ENCODE measurements around the gene RCAN2.
"Not testable (repeated sequence)": the region's sequence is repeated elsewhere in the genome, so short reads cannot be mapped to it uniquely, and the experiment has no call there.

Gene RCAN2

GRCh38 chr6:46333481-46333880, 157.8 kb downstream of the RCAN2 start:
- DNase-seq (ENCODE audit: low read depth), result no peak

DNA sequence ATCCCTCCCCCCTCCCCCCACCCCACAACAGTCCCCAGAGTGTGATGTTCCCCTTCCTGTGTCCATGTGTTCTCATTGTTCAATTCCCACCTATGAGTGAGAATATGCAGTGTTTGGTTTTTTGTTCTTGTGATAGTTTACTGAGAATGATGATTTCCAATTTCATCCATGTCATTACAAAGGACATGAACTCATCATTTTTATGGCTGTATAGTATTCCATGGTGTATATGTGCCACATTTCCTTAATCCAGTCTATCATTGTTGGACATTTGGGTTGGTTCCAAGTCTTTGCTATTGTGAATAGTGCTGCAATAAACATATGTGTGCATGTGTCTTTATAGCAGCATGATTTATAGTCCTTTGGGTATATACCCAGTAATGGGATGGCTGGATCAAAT, 158.8 kb downstream of the RCAN2 start:
- not testable (repeated sequence) for DNase-seq (ENCODE audit: low read depth)

GRCh38 chr6:46331461-46331860, 159.8 kb downstream of the RCAN2 start:
- DNase-seq (ENCODE audit: low read depth), result no peak

DNA sequence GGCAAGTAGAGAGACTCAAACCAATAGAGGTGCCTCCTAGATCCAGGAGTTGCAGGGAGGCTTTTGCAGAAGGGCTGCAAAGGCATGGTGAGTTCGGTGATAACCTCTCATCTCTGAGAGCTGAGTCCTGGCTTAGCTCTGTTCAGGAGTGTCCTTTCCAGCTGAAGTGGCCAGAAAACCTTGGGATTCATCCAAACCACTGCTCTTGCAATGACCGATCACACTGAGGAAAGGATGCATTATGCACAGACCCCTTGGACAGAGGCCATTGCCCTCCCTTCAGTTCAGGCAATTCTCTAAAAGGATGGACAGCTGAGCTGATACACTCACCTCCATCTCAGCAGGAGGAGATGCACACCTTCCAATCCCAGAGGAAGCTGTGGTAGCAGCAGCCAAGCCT, 161.7 kb downstream of the RCAN2 start:
- DNase-seq (ENCODE audit: low read depth), result no peak

DNA sequence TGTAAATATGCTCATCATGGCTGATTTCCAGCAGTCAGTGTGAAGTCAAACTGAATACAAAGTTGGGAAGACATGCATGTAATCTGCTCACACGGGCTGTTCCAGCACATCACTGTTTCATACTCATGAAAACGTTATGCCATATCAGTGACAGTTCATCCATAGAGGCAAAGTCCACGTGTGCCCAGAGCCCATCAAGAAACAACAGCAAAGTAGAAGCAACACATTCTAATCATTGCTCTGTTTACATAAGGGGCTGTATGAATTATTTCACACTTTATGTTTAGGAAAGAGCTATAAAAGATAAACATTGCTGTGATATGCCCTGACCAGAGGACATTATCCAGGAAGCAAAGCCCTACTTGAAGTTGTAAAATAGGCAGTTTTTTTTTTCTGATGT, 163.5 kb downstream of the RCAN2 start:
- no peak for DNase-seq (ENCODE audit: low read depth)

GRCh38 chr6:46325561-46326530, 165.4 kb downstream of the RCAN2 start:
- no peak for DNase-seq (ENCODE audit: low read depth)

DNA sequence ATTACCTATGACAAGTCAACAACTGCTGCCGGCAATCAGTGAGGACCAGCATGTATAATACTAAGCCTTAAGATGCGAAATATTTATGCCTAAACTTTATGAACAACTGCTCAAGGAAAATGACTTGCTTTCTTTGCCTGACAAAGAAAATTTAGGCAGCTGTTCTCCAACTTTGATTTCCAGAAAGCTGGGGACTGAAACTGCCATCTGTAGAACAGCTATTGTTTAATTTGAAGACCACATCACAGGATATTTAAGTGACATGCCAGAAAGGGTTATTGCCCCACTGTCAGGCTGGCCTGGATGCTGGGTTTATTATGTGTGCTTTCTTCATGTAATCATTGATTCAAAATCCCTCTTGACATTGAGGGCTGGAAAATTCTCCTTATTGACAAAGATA, 166.5 kb downstream of the RCAN2 start:
- DNase-seq (ENCODE audit: low read depth), result no peak

DNA sequence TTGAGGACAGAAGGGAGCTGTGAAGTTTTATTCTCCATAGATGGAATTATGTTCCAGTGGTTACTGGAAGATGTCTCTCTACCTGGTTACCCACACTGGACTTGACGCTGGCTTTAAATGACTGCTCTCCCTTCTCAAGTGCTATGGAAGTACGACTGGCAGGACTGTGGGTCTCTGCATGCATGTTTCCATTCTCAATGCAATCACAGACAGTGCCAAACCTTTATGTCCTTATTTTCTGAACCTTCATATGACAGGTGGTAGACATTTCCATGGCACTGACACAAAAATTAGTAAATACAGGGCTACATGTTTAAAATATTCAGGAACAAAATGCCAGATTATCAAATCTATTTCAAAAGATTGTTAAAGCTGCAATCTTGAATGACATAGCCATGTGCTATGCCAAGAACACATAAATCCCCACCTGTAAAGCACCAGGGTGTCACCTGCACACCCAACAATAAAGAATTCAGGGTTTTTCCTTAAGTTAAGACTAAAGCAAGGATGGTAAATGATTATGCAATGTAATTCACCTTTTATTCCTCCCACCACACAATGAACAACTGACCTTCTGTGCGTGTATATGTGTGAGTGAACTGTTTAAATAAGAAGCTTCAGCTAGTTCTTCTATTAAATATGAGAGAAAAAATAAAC, 167.2 kb downstream of the RCAN2 start:
- DNase-seq (ENCODE audit: low read depth), result no peak

GRCh38 chr6:46323312-46323965, 167.8 kb downstream of the RCAN2 start:
- no peak for DNase-seq (ENCODE audit: low read depth)

GRCh38 chr6:46320505-46320904, 170.7 kb downstream of the RCAN2 start:
- DNase-seq (ENCODE audit: low read depth), result no peak

DNA sequence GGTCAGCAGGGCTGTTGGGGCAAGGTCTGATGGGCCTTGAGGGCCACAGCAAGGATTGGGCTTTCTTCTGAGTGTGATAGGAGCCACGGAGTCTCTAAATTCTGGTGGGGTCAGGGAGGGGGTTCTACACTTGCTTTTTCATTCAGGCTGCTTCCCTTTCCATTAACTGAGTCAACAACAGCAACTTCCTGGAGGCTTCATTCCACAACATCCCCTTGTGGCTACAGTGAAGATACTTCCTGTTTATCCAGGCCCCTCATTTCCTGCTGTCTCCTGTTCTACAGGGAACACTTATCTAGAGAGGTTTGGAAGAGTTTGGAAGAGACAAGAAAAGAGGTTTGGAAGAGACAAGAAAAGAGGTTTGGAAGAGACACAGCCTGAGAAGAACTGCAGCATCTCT, 175.7 kb downstream of the RCAN2 start:
- no peak for DNase-seq (ENCODE audit: low read depth)

- no peak for DNase-seq (ENCODE audit: low read depth)
Observed at GRCh38 chr6:46312654-46313053, 178.6 kb downstream of the RCAN2 start.

GRCh38 chr6:46310196-46310595, 181.1 kb downstream of the RCAN2 start:
- DNase-seq (ENCODE audit: low read depth), result no peak

DNA sequence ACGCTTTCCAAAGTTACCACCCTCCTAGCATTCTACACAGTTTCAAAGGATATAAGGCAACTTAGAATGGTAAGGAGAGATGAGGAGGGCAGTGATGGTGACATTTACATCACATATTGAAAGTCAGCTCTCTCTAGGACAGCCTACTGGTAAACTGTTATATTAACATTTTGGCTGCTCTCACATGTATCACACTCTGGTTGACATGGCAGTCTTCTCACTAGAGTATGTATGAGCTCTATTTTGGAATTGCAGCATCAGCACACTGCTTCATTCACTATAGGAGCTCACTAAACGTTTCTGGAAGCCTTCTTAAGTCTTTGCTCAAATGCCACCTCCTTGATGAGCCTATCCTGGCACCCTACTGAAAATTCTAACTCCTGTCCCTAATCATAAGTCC, 184.8 kb downstream of the RCAN2 start:
- no peak for DNase-seq (ENCODE audit: low read depth)

DNA sequence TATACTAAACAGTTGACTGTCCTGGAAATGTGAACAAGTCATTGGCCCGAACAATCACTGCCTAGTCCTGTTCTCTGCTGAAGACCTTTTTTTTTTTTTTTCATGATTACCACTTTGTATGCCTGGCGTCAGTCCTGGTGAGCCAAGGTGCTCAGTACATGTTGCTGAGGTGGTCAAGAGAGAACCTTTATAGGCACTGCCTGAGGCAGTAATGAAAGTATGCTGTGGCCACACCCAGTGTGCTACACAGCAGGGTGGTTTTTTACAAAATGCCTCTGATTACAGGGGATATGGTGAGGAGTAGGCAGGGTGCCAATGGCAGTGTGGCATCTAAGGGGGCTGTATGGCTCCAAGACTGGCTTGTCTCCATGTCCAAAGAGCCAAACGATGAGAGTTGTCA, 185.4 kb downstream of the RCAN2 start:
- DNase-seq (ENCODE audit: low read depth), result no peak

DNA sequence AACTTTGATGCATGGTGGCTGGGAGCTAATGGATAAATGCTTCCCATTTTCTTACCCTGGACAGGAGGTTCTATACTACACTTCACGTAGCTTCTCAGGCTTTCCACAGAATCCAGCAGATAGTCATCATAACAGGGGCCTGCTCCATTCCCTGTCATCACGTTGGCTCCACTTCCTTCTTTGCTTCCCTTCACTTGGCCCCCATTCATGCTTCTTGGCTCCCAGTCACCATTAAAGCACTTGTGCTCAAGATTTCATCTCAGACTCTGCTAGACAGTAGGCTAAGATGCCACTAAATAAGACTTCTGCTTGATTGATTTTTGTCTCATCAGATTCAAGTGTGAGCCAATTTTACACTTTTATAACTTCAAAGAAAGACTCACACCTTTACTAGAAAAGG, 186.0 kb downstream of the RCAN2 start:
- DNase-seq (ENCODE audit: low read depth), result no peak

DNA sequence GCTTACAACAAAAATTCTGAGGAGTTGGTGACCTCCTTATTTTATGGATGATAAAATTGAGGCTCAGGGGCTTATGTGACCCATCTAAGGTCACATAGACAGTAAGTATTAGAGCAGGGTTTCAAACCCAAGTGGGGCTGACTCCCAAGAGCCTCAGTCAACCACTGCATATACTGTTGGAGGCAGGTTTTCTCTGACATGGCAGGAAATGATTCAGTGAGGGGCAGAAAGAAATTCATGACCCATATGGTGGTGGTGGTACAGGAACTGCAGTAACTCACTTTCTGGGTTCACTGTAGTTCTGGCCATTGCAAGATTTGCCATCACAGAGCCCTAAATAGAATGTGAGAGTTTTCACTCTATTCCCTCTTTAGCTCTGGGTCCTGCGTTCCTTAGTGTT, 188.4 kb downstream of the RCAN2 start:
- no peak for DNase-seq (ENCODE audit: low read depth)

DNA sequence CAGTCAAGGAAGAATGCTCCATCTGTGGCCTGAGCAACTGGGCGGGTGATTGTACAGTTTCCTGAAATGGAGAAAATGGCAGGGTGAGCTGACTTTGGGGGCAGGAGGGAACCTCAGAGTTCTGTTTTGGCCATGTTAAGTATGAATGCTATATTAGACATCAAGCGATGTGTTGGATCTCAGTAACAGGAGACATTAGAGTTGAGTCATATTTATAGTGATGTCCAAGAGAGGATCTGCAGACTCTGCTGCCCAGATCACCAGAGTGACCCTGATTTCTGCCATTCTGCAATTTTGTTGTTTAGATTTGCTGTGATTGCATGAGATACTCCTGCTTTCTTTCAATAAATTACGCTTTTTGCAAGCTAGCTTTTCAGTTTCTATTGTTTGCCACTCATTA, 189.1 kb downstream of the RCAN2 start:
- DNase-seq (ENCODE audit: low read depth), result no peak

DNA sequence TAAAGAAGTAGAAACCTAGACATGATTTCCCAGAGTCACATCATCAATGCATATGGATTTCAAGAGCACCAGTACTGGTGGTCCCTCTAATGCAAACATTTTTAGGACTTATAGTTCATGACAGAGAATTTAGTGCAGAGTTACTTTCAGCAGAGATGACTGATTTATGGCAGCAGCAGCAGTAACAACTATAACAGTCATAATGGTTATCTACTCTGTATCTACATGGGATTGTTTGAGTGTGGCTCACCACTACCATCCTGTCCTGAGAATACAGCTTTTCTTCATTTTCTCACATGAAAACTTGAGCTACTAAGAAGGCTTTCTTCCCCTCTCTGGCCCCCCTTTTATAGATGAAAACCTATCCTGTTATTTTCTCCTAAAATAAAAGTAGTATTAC, 192.0 kb downstream of the RCAN2 start:
- no peak for DNase-seq (ENCODE audit: low read depth)

GRCh38 chr6:46296586-46296985, 194.7 kb downstream of the RCAN2 start:
- DNase-seq (ENCODE audit: low read depth), result no peak

GRCh38 chr6:46293641-46294316, 197.5 kb downstream of the RCAN2 start:
- DNase-seq (ENCODE audit: low read depth), result no peak

DNA sequence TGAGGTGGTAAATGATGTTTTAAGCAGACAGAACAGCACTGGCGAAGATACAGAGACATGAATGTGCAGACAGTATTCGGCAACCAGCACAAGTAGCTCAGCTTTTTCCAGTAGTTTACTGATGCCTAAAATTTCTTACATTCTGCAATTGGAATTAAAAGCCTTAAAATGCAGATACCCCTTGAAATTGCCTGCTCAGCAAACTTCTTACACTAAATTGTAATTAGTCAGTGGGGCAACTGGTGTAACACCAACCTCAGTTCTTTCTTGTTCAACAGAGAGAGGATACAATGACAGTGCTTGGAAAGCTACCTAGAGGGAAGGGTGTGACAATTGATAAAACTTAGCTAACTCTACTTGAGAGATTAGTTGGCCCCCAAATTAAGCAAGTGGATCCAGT, 199.4 kb downstream of the RCAN2 start:
- DNase-seq (ENCODE audit: low read depth), result no peak

DNA sequence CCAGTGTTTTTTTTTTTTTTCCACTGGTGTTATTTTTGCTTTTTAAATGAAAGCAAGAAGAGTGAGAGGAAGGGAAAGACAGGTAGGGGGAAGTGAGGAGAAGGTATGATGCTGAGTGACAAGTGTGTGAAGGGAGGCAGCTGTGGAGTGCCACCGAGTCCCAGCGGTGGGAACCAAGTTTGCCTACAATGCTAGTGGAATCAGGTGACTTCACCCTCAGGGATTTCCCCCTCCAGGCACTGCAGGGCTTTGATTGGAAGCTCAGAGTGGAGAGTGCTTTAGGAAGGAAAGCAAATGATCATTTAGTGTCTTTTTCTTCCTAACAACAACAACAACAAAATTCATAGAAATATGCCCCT, 200.0 kb downstream of the RCAN2 start:
- no peak for DNase-seq (ENCODE audit: low read depth)

All from T-helper 22 cell (primary cell).